Activated CD4-positive, CD25-positive, alpha-beta regulatory T cell (primary cell): ENCODE data around the gene TMEM233.

Experiments
- DNase-seq, 4 experiments: peaks; one replicate each; lab custom pipeline; 2025; lab: John Stamatoyannopoulos, UW

The TMEM233 gene

GRCh38 chr12:119681728-119682638 is 88.4 kb downstream of the TMEM233 start:
- no peak for DNase-seq

GRCh38 chr12:119682639-119683252 is 89.2 kb downstream of the TMEM233 start:
- no peak for DNase-seq

GRCh38 chr12:119683413-119683812 is 89.8 kb downstream of the TMEM233 start:
- DNase-seq, result no peak

- DNase-seq, result no peak
Measured at GRCh38 chr12:119683816-119684215, 90.2 kb downstream of the TMEM233 start.

GRCh38 chr12:119684711-119685369 is 91.3 kb downstream of the TMEM233 start:
- DNase-seq, result no peak

GRCh38 chr12:119685375-119685774 is 91.8 kb downstream of the TMEM233 start:
- no peak for DNase-seq

GRCh38 chr12:119686355-119686754 is 92.8 kb downstream of the TMEM233 start:
- DNase-seq, result no peak

GRCh38 chr12:119686776-119687175 is 93.2 kb downstream of the TMEM233 start:
- no peak for DNase-seq

GRCh38 chr12:119687406-119687805 is 93.8 kb downstream of the TMEM233 start:
- DNase-seq, result no peak

- DNase-seq, result no peak
Measured at GRCh38 chr12:119687879-119688278, 94.3 kb downstream of the TMEM233 start.

GRCh38 chr12:119689935-119690500 is 96.4 kb downstream of the TMEM233 start:
- DNase-seq, result no peak

GRCh38 chr12:119691202-119691810 is 97.7 kb downstream of the TMEM233 start:
- DNase-seq, result no peak

GRCh38 chr12:119692410-119692809 is 98.8 kb downstream of the TMEM233 start:
- DNase-seq, result no peak
